ENCODE data around the gene ADPRM. TPM values are rescaled to one million over a fixed set of nuclear protein-coding genes. Genes with fewer than 3 reads are reported as not detected.

Gene ADPRM
- total RNA-seq, 1 experiment from 2014 or later = 2.4 TPM

DNA sequence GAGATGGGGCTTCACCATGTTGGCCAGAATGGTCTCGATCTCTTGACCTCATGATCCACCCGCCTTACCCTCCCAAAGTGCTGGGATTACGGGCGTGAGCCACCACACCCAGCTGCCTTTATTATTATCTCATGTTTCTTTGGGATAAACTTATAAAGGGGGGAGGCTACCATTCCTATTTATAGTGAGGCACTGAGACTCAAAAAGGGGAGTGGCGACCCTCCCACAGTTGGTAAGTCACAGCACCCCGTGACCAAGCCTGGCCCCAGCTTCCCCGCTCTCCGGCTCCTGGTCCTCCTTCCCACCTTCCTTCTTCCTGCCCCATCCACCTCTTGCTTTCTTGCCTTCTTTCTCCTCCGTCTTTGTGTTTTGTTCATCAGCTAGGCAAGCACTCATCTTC, 45.5 kb upstream of the ADPRM start:
- BruUV-seq (replicated peaks) = no TSS peak
- intact Hi-C loops (cut with micrococcal nuclease; ENCODE audit: unreplicated experiment) (no loop called here), in situ Hi-C loops (cut with HindIII; ENCODE audit: low pct_unique_long_range_greater_than_20kb, low sequenced_read_pairs) (no loop called here)
- no peaks in the 10 kb centered on the region for H3K27me3 ChIP-seq (ENCODE audit: control insufficient read depth, insufficient read depth, low read length)
- no peaks in the 10 kb centered on the region for H3K4me1 ChIP-seq (ENCODE audit: control insufficient read depth, insufficient read depth, low read length)
- TF ChIP-seq POLR2AphosphoS5 (IDR thresholded peaks at IDR 0.05; ENCODE audit: low read depth, low read length) (no peak), TCF7L2 (IDR thresholded peaks at IDR 0.05; ENCODE audit: low read depth, low read length) (no peak), SIN3A (IDR thresholded peaks at IDR 0.05; ENCODE audit: borderline replicate concordance, insufficient read depth, low read depth, low read length) (no peak)
- TF ChIP-seq, protein P1, sequence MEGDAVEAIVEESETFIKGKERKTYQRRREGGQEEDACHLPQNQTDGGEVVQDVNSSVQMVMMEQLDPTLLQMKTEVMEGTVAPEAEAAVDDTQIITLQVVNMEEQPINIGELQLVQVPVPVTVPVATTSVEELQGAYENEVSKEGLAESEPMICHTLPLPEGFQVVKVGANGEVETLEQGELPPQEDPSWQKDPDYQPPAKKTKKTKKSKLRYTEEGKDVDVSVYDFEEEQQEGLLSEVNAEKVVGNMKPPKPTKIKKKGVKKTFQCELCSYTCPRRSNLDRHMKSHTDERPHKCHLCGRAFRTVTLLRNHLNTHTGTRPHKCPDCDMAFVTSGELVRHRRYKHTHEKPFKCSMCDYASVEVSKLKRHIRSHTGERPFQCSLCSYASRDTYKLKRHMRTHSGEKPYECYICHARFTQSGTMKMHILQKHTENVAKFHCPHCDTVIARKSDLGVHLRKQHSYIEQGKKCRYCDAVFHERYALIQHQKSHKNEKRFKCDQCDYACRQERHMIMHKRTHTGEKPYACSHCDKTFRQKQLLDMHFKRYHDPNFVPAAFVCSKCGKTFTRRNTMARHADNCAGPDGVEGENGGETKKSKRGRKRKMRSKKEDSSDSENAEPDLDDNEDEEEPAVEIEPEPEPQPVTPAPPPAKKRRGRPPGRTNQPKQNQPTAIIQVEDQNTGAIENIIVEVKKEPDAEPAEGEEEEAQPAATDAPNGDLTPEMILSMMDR (IDR thresholded peaks at IDR 0.05) = no peak
- TF ChIP-seq, protein P2, sequence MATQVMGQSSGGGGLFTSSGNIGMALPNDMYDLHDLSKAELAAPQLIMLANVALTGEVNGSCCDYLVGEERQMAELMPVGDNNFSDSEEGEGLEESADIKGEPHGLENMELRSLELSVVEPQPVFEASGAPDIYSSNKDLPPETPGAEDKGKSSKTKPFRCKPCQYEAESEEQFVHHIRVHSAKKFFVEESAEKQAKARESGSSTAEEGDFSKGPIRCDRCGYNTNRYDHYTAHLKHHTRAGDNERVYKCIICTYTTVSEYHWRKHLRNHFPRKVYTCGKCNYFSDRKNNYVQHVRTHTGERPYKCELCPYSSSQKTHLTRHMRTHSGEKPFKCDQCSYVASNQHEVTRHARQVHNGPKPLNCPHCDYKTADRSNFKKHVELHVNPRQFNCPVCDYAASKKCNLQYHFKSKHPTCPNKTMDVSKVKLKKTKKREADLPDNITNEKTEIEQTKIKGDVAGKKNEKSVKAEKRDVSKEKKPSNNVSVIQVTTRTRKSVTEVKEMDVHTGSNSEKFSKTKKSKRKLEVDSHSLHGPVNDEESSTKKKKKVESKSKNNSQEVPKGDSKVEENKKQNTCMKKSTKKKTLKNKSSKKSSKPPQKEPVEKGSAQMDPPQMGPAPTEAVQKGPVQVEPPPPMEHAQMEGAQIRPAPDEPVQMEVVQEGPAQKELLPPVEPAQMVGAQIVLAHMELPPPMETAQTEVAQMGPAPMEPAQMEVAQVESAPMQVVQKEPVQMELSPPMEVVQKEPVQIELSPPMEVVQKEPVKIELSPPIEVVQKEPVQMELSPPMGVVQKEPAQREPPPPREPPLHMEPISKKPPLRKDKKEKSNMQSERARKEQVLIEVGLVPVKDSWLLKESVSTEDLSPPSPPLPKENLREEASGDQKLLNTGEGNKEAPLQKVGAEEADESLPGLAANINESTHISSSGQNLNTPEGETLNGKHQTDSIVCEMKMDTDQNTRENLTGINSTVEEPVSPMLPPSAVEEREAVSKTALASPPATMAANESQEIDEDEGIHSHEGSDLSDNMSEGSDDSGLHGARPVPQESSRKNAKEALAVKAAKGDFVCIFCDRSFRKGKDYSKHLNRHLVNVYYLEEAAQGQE (IDR thresholded peaks at IDR 0.05; ENCODE audit: insufficient read depth in 1 of 2, low read depth in 2 of 2, low read length in 1 of 2) = no peak
- no peaks in the 10 kb centered on the region for H3K36me3 ChIP-seq (ENCODE audit: control insufficient read depth, insufficient read depth, low read length)
- H3K9me3 ChIP-seq (ENCODE audit: control insufficient read depth, insufficient read depth, low read depth, low read length) = no peaks in the 10 kb centered on the region
- CTCF ChIA-PET = interaction anchor here (0.7 kb wide), 1 partner anchor 84 kb away, joined by 5 read pairs; no protein-coding TSS in a partner anchor
- H3K4me3 ChIP-seq (ENCODE audit: low read depth in 2 of 2, low read length in 2 of 2) = no peak overlapping the region
- H3K27ac ChIP-seq (ENCODE audit: low read length) = no peak overlapping the region
- no peak for DNase-seq (ENCODE audit: low read depth, low spot score)
- ATAC-seq = no peak
- POLR2A ChIA-PET = no interaction called here

DNA sequence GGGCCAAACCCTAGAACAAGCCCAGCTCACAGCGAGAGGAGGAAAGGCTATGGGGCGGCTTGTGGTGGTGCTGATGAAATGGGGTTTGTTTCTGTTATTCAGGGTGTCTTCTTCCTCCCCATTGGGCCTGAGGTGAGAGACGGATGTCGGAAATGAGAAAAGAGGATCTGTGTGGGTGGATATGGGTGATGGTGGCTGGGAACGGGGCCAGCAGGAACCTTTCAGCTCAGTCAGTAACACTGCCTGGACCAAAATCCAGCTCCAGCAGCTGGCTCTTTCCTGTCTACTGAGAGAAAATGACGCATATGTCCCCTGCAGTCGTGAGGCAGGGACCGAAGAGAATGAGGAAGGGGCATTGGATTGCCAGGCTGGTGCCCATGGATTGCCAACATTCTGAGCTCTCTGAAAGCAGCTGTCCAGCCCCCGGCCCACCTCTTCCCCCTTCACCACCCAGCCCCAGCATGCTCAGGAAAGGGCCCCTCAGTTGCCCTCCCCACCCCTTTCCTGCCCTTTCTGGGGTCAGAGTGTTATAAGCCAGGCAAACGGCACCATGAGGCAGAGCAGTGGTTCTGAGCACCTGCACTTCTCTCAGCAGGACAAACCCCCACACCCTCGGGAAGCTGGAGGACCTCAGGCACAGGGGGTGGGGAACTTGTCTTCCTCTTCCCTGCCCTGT, 44.3 kb upstream of the ADPRM start:
- CTCF ChIA-PET = no interaction called here
- intact Hi-C loops (cut with micrococcal nuclease; ENCODE audit: unreplicated experiment) = no loop called here
- TF ChIP-seq POLR2AphosphoS5 (IDR thresholded peaks at IDR 0.05; ENCODE audit: low read depth, low read length) (no peak), SIN3A (IDR thresholded peaks at IDR 0.05; ENCODE audit: borderline replicate concordance, insufficient read depth, low read depth, low read length) (no peak), TCF7L2 (IDR thresholded peaks at IDR 0.05; ENCODE audit: low read depth, low read length) (no peak)
- TF ChIP-seq, protein P2 (IDR thresholded peaks at IDR 0.05; ENCODE audit: insufficient read depth in 1 of 2, low read depth in 2 of 2, low read length in 1 of 2) = no peak
- TF ChIP-seq, protein P1 (IDR thresholded peaks at IDR 0.05) = no peak

More for the DNA sequence above, 44.3 kb upstream of the ADPRM start:
- POLR2A ChIA-PET = no interaction called here
- Histone ChIP-seq H3K4me3 (ENCODE audit: low read depth in 2 of 2, low read length in 2 of 2) (no peak overlapping the region), H3K9me3 (ENCODE audit: control insufficient read depth, insufficient read depth, low read depth, low read length) (no peaks in the 10 kb centered on the region), H3K36me3 (ENCODE audit: control insufficient read depth, insufficient read depth, low read length) (no peaks in the 10 kb centered on the region), H3K27me3 (ENCODE audit: control insufficient read depth, insufficient read depth, low read length) (no peaks in the 10 kb centered on the region), H3K27ac (ENCODE audit: low read length) (no peak overlapping the region), H3K4me1 (ENCODE audit: control insufficient read depth, insufficient read depth, low read length) (no peaks in the 10 kb centered on the region)
- in situ Hi-C loops (cut with HindIII; ENCODE audit: low pct_unique_long_range_greater_than_20kb, low sequenced_read_pairs) = no loop called here
- no peak for DNase-seq (ENCODE audit: low read depth, low spot score)
- ATAC-seq = no peak
- BruUV-seq (replicated peaks) = no TSS peak

Measured in Panc1 (cell line).